Peyer's patch (tissue), 4 donors: Measurements from ENCODE around the gene TMEM219. TPM values are rescaled to one million over a fixed set of nuclear protein-coding genes. Genes with fewer than 3 reads are reported as not detected.
A peak's percentile ranks its signal among the peaks of the same experiment; 100 is the strongest.

ENCODE experiments used
- DNase-seq, 3 donors: peaks; one replicate each; pipeline ENCODE4 v3.0.0-alpha.2; 2017 to 2019
- H3K27ac ChIP-seq, 4 donors: fragments of 200-600 bp; sonication (generic); one replicate each; pipeline ENCODE4 v1.5.1; 2016 to 2019
- H3K27me3 ChIP-seq, 2 donors: fragments of 200-600 bp; sonication (generic); one replicate each; pipeline ENCODE4 v1.5.1; 2019
- H3K36me3 ChIP-seq, 3 donors: fragments of 200-600 bp; sonication (generic); one replicate each; pipeline ENCODE4 v1.5.1; 2016 to 2019
- H3K4me1 ChIP-seq, 4 donors: fragments of 200-600 bp; sonication (generic); one replicate each; pipeline ENCODE4 v1.5.1; 2016 to 2019
- H3K4me3 ChIP-seq, 4 donors: fragments of 200-600 bp; sonication (generic); 1 replicate in 3 of 4; 2 replicates in 1 of 4; pipeline ENCODE4 v1.5.1; 2016 to 2019; ENCODE audit warnings: mild to moderate bottlenecking in 1 of 4
- H3K9me3 ChIP-seq, 4 donors: fragments of 200-600 bp; sonication (generic); one replicate each; pipeline ENCODE4 v1.5.1; 2016 to 2019; ENCODE audit warnings: mild to moderate bottlenecking in 1 of 4
- CTCF ChIP-seq, 6 experiments: fragments of 450-650 bp in 4 of 6; fragments of 200-600 bp in 2 of 6; sonication (generic) in 1 of 6; IDR thresholded peaks; one replicate each; pipeline ENCODE4 v1.5.1; 2017 to 2019; ENCODE audit warnings: antibody characterized with exemption in 6 of 6, mild to moderate bottlenecking in 3 of 6, moderate library complexity in 1 of 6
- POLR2A ChIP-seq, 2 donors: fragments of 450-650 bp; IDR thresholded peaks; one replicate each; pipeline ENCODE4 v1.5.1; 2017; ENCODE audit warnings: antibody characterized with exemption in 2 of 2, mild to moderate bottlenecking in 2 of 2, moderate library complexity in 2 of 2
- total RNA-seq, 4 donors: library from RNA; depleted of rRNA; stranded (reverse); fragments of >200 nt; gene quantifications; one replicate each; pipeline ENCODE4 v1.1.0, GENCODE V29; 2016

TMEM219 gene
- total RNA-seq, 4 donors from 2014 or later = 103 to 201 (median 170) TPM

- TF ChIP-seq CTCF (IDR thresholded peaks at IDR 0.05) (no peak), POLR2A (IDR thresholded peaks at IDR 0.05) (no peak)
- H3K4me1 ChIP-seq = peaks cover 0 to 38% (median 12%) of the 10 kb centered on the region in 4 donors
- H3K9me3 ChIP-seq = no peaks in the 10 kb centered on the region
- peak overlapping the region in 2 of 4 donors; percentile 86 to 87 for H3K27ac ChIP-seq
- DNase-seq = no peak
- H3K36me3 ChIP-seq = peaks cover 0 to 34% (median 0%) of the 10 kb centered on the region in 3 donors
- H3K27me3 ChIP-seq = no peaks in the 10 kb centered on the region
- peak overlapping the region in 3 of 4 donors; percentile 72 to 96 (median 88) for H3K4me3 ChIP-seq
Observed at GRCh38 chr16:29975134-29975538, 13.3 kb downstream of the TMEM219 start.

- TF ChIP-seq POLR2A (IDR thresholded peaks at IDR 0.05) = no peak
- peak overlapping the region in 1 of 4 donors; percentile 47 for H3K27ac ChIP-seq
- peaks cover 0 to 43% (median 0%) of the 10 kb centered on the region in 3 donors for H3K36me3 ChIP-seq
- no peaks in the 10 kb centered on the region for H3K9me3 ChIP-seq
- no peak for DNase-seq
- no peaks in the 10 kb centered on the region for H3K27me3 ChIP-seq
- H3K4me3 ChIP-seq = peak overlapping the region in 2 of 4 donors; percentile 72 to 88
- peaks cover 0 to 38% (median 12%) of the 10 kb centered on the region in 4 donors for H3K4me1 ChIP-seq
Observed at GRCh38 chr16:29975811-29976511, 14.1 kb downstream of the TMEM219 start.

- H3K4me3 ChIP-seq = peak overlapping the region in 1 of 4 donors; percentile 88
- no peak for DNase-seq
- H3K9me3 ChIP-seq = no peaks in the 10 kb centered on the region
- H3K4me1 ChIP-seq = peaks cover 0 to 38% (median 12%) of the 10 kb centered on the region in 4 donors
- peak overlapping the region in 2 of 4 donors; percentile 62 to 63 for H3K27ac ChIP-seq
- H3K27me3 ChIP-seq = no peaks in the 10 kb centered on the region
- TF ChIP-seq POLR2A (IDR thresholded peaks at IDR 0.05) (no peak), CTCF (IDR thresholded peaks at IDR 0.05) (no peak)
- peaks cover 0 to 47% (median 0%) of the 10 kb centered on the region in 3 donors for H3K36me3 ChIP-seq
Observed at GRCh38 chr16:29977063-29977825, 15.4 kb downstream of the TMEM219 start.

- no peaks in the 10 kb centered on the region for H3K27me3 ChIP-seq
- peaks cover 0 to 35% (median 12%) of the 10 kb centered on the region in 4 donors for H3K4me1 ChIP-seq
- no peak for DNase-seq
- H3K27ac ChIP-seq = peak overlapping the region in 3 of 4 donors; percentile 2 to 63 (median 62)
- TF ChIP-seq CTCF (IDR thresholded peaks at IDR 0.05) = no peak
- no peak for TF ChIP-seq POLR2A (IDR thresholded peaks at IDR 0.05)
- H3K36me3 ChIP-seq = peaks cover 0 to 56% (median 0%) of the 10 kb centered on the region in 3 donors
- no peak overlapping the region for H3K4me3 ChIP-seq
- H3K9me3 ChIP-seq = no peaks in the 10 kb centered on the region
Observed at GRCh38 chr16:29978081-29978480, 16.2 kb downstream of the TMEM219 start.

- peak in 1 of 3 donors; percentile 62 for DNase-seq
- no peak overlapping the region for H3K4me3 ChIP-seq
- H3K27me3 ChIP-seq = no peaks in the 10 kb centered on the region
- H3K9me3 ChIP-seq = no peaks in the 10 kb centered on the region
- peaks cover 0 to 62% (median 0%) of the 10 kb centered on the region in 3 donors for H3K36me3 ChIP-seq
- peaks cover 0 to 32% (median 12%) of the 10 kb centered on the region in 4 donors for H3K4me1 ChIP-seq
- H3K27ac ChIP-seq = peak overlapping the region in 3 of 4 donors; percentile 2 to 63 (median 62)
- no peak for TF ChIP-seq POLR2A (IDR thresholded peaks at IDR 0.05)
- no peak for TF ChIP-seq CTCF (IDR thresholded peaks at IDR 0.05)
Observed at GRCh38 chr16:29978564-29979270, 16.8 kb downstream of the TMEM219 start.
